Measurements from ENCODE around the gene CKS1B.

The CKS1B gene

DNA sequence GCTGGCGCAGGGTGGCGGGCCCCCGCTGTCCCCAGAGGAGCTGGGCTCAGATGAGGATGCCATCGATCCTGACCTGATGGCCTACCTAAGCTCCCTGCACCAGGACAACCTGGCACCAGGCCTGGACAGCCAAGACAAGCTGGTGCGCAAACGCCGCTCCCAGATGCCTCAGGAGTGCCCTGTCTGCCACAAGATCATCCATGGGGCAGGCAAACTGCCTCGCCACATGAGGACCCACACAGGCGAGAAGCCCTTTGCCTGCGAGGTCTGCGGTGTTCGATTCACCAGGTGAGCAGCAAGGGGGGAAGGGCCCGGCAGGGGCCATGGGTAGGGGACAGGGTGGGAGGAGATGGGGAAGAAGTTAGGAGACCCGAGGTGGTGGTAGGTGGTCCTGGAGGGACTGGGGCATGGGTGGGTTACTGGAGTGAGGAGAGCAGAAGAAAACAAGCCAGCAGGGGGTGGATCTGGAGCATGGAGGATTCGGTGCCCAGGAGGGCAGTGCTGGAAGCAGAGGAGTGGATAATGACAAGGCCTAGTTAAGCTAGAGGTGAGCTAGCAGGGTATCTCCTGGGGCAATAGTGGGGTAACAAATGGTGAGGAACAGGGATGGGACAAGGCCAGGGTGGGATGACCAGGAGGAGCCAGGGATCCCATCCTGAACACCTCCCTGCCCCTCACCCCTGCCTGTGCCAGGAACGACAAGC, 41.2 kb downstream of the CKS1B start:
- DNase-seq (ENCODE audit: low spot score): no peak

DNA sequence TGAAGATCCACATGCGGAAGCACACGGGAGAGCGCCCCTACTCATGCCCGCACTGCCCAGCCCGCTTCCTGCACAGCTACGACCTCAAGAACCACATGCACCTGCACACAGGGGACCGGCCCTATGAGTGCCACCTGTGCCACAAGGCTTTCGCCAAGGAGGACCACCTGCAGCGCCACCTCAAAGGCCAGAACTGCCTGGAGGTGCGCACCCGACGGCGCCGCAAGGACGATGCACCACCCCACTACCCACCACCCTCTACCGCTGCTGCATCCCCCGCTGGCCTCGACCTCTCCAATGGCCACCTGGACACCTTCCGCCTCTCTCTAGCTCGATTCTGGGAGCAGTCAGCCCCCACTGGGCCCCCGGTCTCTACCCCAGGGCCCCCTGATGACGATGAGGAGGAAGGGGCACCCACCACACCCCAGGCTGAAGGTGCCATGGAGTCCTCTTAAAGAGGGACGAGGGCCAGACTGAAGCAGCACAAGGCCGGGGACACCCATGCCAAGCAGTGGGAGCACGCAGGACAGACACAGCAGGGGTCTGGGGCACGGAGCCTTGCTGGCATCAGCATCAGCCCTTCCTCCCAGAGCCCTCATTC, 41.9 kb downstream of the CKS1B start:
- DNase-seq (ENCODE audit: low spot score): no peak

DNA sequence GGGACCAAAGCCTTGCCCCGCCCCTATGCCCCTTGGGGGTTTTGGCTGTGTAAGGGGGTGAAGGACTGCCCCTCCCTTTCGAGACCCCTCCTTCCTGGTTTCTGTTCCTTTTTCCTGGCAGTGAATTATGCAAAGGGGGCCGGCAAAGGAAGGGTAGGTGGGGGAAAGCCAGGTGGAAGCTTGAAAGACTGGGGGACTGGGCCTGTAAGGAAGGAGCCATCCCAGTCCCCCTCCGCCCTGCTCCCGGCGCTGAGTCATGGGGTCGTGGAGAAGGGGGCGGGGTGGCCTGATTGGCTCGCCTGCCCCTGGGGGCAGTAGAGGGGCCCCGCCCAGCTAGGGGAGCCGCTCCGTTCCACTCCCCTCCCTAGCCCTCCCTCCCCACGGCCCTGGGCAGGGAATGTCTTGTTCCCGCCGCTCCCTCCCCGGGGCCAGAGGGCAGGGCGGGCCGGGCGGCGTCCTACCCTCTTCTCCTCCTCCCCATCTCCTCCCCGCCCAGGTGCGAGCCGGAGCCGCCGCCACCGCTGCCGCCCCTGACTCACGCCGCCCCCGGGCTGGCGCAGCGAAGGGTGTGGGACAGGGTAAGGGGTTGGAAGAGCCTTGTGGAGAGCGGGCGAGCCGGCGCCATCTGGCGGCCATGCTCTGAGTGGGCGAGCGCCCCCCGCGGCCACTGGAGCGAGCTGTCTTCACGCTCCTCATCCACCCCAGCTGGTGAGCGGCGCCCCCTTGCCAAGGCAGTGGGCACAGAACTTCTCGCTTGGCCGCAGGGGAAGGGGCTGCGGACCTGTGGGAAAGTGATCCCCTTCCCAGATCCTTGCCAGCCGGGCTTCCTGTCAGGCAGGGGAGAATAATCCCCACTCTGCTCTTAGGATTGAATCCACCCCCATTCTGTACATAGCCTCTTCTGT, 42.8 kb downstream of the CKS1B start:
- peak; percentile 83 for DNase-seq (ENCODE audit: low spot score)

DNA sequence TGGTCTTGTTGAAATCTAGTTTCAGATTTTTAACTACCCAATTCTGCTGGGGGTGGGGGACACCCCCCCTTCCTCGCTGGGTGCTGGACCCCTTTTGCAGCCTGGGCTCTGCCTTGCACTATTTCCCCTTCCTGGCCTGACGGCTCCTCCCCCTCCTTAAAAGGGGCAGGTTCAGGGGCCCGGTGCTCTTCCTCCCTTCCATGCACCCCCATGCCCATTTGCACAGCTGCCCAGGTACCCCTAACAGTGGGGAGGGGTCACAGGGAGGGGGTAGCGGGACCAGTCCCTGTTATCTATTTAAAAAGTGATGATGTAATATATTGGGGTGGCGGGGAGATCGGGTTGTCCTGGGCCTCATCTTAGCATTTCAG, 43.5 kb downstream of the CKS1B start:
- no peak for DNase-seq (ENCODE audit: low spot score)

DNA sequence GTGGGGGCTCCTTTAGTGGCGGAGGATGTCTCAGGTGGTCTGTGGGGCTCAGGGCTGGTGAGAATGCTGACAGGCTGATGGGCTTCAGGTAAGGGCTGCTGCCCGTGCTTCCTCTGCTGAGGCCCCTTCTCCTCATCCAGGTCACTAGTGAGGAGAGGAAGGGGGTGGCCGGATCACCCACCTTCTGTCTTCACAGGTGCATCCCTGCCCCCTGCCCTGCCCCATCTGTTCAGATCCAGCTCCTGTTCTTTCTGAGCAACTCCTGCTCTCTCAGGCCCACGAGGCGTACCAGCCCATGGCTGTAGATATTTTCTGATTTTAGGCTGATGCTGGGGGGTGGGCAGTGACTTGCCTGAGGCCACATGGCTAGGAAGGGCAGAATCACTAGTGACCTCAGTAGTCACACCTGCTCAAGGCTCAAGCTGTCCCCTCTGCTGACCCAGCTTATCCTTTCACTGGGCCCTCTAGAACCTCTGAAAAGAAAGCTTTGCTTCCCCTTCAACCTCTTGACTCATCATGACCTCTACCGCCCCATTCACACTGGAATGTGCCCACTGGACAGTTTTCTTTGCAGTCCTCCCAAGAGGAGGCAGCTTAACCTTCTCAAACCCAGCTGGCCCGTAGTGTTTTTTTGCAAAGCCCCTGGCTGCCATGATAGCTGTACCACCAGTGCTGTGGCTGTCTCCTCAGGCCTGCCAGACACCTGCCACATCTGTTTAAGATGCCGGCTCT, 44.3 kb downstream of the CKS1B start:
- DNase-seq (ENCODE audit: low spot score): no peak

DNA sequence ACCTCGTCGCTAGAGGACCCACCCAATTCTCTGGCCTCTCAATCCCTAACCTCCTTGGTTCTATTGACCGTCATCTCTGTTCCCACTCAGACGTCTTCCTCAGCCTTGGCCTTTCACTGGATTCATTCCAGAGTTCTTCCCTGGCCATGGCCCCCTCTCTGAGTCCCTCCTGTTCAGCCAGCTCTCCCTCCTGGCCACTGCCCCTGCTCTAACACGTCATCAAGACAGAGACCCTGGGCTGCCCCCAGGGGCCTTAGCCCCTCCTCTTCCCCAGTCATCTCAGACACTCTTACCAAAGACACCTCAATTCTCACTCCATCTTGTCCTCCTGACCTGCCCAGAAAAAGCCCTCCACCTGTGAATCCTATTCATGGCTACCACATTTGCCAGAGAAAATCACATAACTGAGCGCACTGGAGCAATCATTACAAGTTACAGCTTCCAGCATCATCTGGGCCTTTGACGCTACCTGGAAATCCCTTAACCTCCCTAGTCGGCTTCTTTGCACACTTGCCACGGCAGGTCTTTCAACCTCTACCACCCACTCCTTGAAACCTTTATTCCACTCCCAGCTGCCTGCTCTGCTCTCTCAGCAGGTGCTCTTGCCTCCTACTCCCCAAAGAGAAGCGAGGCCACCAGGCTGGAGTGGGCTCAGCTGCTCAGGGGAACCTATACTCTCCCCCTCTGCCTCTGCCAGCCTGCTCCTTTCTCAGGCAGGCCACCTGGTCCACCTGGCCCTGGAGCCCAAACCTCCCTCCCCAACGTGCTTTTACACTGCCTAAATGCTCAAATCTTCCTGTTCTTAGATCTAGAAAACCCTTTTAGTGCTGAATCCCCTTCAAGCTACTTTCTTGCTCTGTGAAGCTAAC, 45.1 kb downstream of the CKS1B start:
- no peak for DNase-seq (ENCODE audit: low spot score)

DNA sequence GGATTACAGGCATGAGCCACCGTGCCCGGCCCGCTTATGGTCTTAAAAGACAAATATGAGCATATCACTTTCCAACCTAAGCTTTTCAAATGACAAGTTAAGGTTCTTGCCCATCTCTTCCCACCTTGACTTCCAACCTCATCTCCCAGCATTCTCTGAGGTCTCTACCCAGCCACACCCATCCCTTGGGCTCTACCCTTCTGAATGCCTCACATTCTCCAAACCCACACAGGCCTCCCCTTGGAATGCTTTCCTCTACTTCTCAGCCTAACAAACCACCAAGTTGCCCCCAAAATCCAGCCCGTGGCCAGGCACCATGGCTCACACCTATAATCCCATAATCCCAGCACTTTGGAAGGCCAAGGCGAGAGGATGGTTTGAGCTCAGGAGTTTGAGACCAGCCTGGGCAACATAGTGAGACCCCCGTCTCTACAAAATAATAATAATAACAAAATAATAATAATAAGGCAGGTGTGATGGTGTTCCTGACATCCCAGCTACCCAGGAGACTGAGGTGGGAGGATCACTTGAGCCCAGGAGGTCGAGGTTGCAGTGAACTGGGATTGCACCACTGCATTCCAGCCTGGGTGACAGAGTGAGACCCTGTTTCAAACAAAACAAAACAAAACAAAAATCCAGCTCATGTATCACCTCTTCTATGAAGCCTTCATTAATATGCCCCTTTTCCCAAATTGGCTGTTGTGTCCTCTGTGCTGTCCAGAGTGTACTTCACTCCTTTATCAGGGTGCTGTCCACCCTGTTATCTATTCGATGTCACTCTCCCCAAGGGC, 47.9 kb downstream of the CKS1B start:
- no peak for DNase-seq (ENCODE audit: low spot score)

DNA sequence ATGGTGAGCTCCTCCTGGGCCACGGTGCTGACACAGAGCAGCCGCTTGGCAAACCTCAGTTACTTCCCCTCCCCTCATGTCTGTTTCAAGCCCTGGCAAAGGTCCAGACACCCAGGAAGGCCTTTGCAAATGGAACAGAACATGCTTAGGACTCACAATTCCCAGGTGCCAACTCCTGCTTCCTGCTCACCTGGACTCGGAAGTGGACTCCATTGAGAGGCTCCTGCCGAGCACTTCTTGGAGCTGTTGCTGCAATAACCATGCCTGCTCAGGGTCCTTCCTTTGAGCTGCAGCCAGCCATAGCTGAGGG, 48.4 kb downstream of the CKS1B start:
- no peak for DNase-seq (ENCODE audit: low spot score)

DNA sequence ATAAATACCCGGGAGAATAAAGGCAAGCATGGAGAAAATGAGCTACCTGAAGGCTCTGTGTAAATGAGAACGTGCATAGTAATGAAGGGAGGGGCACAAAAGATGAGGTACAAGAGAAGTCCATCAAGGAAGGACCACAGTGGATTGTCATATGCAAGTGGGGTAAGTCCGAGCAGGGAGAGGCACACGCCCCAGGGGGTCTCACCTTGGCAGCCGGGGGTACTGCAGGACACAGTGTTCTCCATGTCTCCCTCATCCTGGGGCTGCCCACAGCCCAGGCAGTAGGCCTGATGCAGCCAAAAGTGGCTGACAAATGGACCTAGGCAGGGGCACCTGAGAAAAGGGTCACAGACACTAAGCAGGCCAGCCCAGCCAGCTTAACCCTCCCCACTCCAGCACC, 49.1 kb downstream of the CKS1B start:
- DNase-seq (ENCODE audit: low spot score): no peak

DNA sequence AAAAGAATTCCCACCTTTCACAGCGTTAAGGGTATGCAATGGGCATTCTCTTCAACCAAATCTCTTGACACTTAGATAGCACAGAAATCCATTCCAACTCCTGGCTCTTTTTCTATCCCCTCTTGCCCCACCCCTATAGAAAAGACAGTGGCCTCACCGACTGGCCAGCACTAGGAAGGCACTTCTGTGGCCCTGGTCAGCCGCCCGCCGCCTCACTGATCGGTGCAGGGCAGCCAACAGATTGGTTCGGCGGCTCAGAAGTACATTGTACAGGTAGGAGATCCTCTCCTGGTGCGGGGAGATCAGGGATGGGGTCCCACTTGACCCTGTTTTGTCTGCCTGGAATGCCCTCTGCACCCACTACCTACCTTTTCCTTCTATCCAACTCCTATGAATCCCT, 49.8 kb downstream of the CKS1B start:
- no peak for DNase-seq (ENCODE audit: low spot score)

DNA sequence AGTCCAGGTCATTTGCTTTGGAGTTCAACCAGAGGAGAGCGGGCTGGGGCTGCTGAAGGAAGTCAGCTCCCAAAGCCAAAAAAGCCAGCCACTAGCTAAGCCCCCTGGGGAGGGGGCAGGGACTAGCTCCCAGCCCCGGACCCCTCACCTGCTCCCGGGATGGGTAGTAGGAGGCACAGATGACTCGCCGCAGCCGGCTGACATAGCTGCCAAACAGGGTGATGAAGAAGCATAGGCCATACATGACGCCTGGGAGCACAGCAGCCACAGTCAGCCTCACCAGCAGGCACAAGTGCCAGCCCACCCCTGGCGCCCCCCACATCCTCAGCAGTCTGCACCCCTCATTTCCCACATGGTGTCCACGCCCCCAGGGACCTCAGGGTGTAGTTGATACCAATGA, 51.7 kb downstream of the CKS1B start:
- DNase-seq (ENCODE audit: low spot score): no peak

DNA sequence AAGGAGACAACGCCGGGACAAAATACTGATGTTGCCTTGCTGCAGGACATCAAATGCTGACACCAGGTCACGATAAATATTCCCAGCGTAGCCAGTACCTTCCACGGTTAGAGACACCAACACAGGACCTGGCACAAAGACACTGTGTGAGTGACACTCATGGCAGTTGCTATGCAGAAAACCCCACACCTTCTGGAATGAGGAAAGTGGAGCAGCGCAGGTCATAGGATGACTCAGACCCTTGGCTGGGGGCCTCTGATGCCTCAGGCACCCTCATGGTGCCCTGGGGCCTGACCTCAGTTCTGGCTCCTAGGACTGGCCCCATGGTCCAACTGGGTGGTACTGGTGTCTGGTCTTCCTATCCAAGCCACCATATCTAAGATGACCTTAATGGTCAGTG, 52.1 kb downstream of the CKS1B start:
- DNase-seq (ENCODE audit: low spot score): no peak
